ENCODE measurements around the gene LAMP1. TPM values are rescaled to one million over a fixed set of nuclear protein-coding genes. Genes with fewer than 3 reads are reported as not detected.

LAMP1 gene
- total RNA-seq, 1 donor from 2014 or later = 306 TPM

Other genes with a start within 250 kb of the LAMP1 start
- gene F7, start 191.4 kb upstream of the LAMP1 start, total RNA-seq = 0.26 TPM
- gene F10, start 174.4 kb upstream of the LAMP1 start, total RNA-seq = 8.2 TPM
- gene PROZ, start 138.6 kb upstream of the LAMP1 start, total RNA-seq = not detected
- 35.0 TPM for gene PCID2, start 88.6 kb upstream of the LAMP1 start, total RNA-seq
- 55.4 TPM for gene CUL4A, start 87.6 kb upstream of the LAMP1 start, total RNA-seq
- gene GRTP1, start 66.9 kb downstream of the LAMP1 start, total RNA-seq = 33.3 TPM
- 4.7 TPM for gene ADPRHL1, start 156.2 kb downstream of the LAMP1 start, total RNA-seq
- gene DCUN1D2, start 193.5 kb downstream of the LAMP1 start, total RNA-seq = 16.0 TPM